ENCODE data around the gene HHIP.

Gene HHIP

GRCh38 chr4:144716778-144717177 lies 70.8 kb downstream of the HHIP start:
- TF ChIP-seq CTCF (conservative IDR thresholded peaks at IDR 0.05; ENCODE audit: low read depth, low read length), result no peak
- H3K4me2 ChIP-seq, result no peak overlapping the region
- H3K9ac ChIP-seq, result no peak overlapping the region
- H3K79me2 ChIP-seq (ENCODE audit: insufficient read depth, low read depth), result no peaks in the 10 kb centered on the region
- no peak overlapping the region for H2AFZ ChIP-seq (ENCODE audit: low read depth)
- no peaks in the 10 kb centered on the region for H3K36me3 ChIP-seq (ENCODE audit: insufficient read depth)
- no peak overlapping the region for H3K27ac ChIP-seq
- no peaks in the 10 kb centered on the region for H3K27me3 ChIP-seq (ENCODE audit: insufficient read depth, low read depth)
- no peaks in the 10 kb centered on the region for H3K4me1 ChIP-seq (ENCODE audit: low read depth, poor library complexity, severe bottlenecking)
- no peak overlapping the region for H3K4me3 ChIP-seq (IDR thresholded peaks at IDR 0.05; ENCODE audit: insufficient read depth, low read depth, low read length)
- no peaks in the 10 kb centered on the region for H4K20me1 ChIP-seq (ENCODE audit: insufficient read depth)

GRCh38 chr4:144718958-144719512 lies 73.1 kb downstream of the HHIP start:
- H3K79me2 ChIP-seq (ENCODE audit: insufficient read depth, low read depth), result no peaks in the 10 kb centered on the region
- no peak overlapping the region for H3K4me3 ChIP-seq (IDR thresholded peaks at IDR 0.05; ENCODE audit: insufficient read depth, low read depth, low read length)
- no peak overlapping the region for H3K27ac ChIP-seq
- H4K20me1 ChIP-seq (ENCODE audit: insufficient read depth), result no peaks in the 10 kb centered on the region
- no peak overlapping the region for H3K4me2 ChIP-seq
- TF ChIP-seq CTCF (conservative IDR thresholded peaks at IDR 0.05; ENCODE audit: low read depth, low read length), result no peak
- no peaks in the 10 kb centered on the region for H3K27me3 ChIP-seq (ENCODE audit: insufficient read depth, low read depth)
- H3K36me3 ChIP-seq (ENCODE audit: insufficient read depth), result no peaks in the 10 kb centered on the region
- H3K9ac ChIP-seq, result no peak overlapping the region
- H3K4me1 ChIP-seq (ENCODE audit: low read depth, poor library complexity, severe bottlenecking), result no peaks in the 10 kb centered on the region
- H2AFZ ChIP-seq (ENCODE audit: low read depth), result no peak overlapping the region

- no peak overlapping the region for H3K4me3 ChIP-seq (IDR thresholded peaks at IDR 0.05; ENCODE audit: insufficient read depth, low read depth, low read length)
Measured at GRCh38 chr4:144720491-144720890, 74.5 kb downstream of the HHIP start.

GRCh38 chr4:144721994-144722393 lies 76.0 kb downstream of the HHIP start:
- H3K9ac ChIP-seq, result no peak overlapping the region
- H3K4me1 ChIP-seq (ENCODE audit: low read depth, poor library complexity, severe bottlenecking), result no peaks in the 10 kb centered on the region
- H3K79me2 ChIP-seq (ENCODE audit: insufficient read depth, low read depth), result no peaks in the 10 kb centered on the region
- H3K4me2 ChIP-seq, result no peak overlapping the region
- no peaks in the 10 kb centered on the region for H4K20me1 ChIP-seq (ENCODE audit: insufficient read depth)
- TF ChIP-seq CTCF (conservative IDR thresholded peaks at IDR 0.05; ENCODE audit: low read depth, low read length), result no peak
- no peaks in the 10 kb centered on the region for H3K36me3 ChIP-seq (ENCODE audit: insufficient read depth)
- H2AFZ ChIP-seq (ENCODE audit: low read depth), result no peak overlapping the region
- no peak overlapping the region for H3K27ac ChIP-seq
- H3K27me3 ChIP-seq (ENCODE audit: insufficient read depth, low read depth), result no peaks in the 10 kb centered on the region
- no peak overlapping the region for H3K4me3 ChIP-seq (IDR thresholded peaks at IDR 0.05; ENCODE audit: insufficient read depth, low read depth, low read length)

More at GRCh38 chr4:144720491-144720890, 74.5 kb downstream of the HHIP start:
- Histone ChIP-seq H2AFZ (ENCODE audit: low read depth) (no peak overlapping the region), H3K4me2 (no peak overlapping the region), H3K36me3 (ENCODE audit: insufficient read depth) (no peaks in the 10 kb centered on the region), H3K27me3 (ENCODE audit: insufficient read depth, low read depth) (no peaks in the 10 kb centered on the region), H3K79me2 (ENCODE audit: insufficient read depth, low read depth) (no peaks in the 10 kb centered on the region), H4K20me1 (ENCODE audit: insufficient read depth) (no peaks in the 10 kb centered on the region), H3K9ac (no peak overlapping the region), H3K4me1 (ENCODE audit: low read depth, poor library complexity, severe bottlenecking) (no peaks in the 10 kb centered on the region), H3K27ac (no peak overlapping the region)
- no peak for TF ChIP-seq CTCF (conservative IDR thresholded peaks at IDR 0.05; ENCODE audit: low read depth, low read length)
